Endothelial cell of umbilical vein (primary cell): Measurements from ENCODE around the gene RIT2. TPM values are rescaled to one million over a fixed set of nuclear protein-coding genes. Genes with fewer than 3 reads are reported as not detected.

Experiments used
- BruUV-seq: library from RNA; stranded (reverse); fragments of 400-500 nt; replicated peaks from 2 replicates; lab custom pipeline; 2021; lab: Mats Ljungman, UMichigan
- CTCF ChIA-PET: fragments of 300-600, 350-600 bp; sonication (Branson Sonifier 250); formaldehyde crosslinking; loops from one replicate; lab custom pipeline; 2021; ENCODE audit warnings: antibody characterized with exemption, inconsistent platforms; lab: Charles Lee
- POLR2A ChIA-PET: fragments of 300-600, 350-600 bp; sonication (Branson Sonifier 250); formaldehyde crosslinking; loops from one replicate; lab custom pipeline; 2021; ENCODE audit warnings: antibody characterized with exemption, inconsistent platforms; lab: Charles Lee
- DNase-seq: peaks from one replicate; pipeline ENCODE4 v3.0.0-alpha.2; 2011; ENCODE audit warnings: low read depth, low spot score
- FAIRE-seq: peaks from 2 replicates; lab custom pipeline; 2011; peaks lifted over from hg19 to GRCh38; lab: Jason Lieb, UNC
- H2AFZ ChIP-seq: 2 replicates; pipeline ENCODE4 v1.6.0; 2012; ENCODE audit warnings: low read depth, low read length, control low read depth, inconsistent platforms
- H3K27ac ChIP-seq: 2 replicates; pipeline ENCODE4 v1.5.1; 2011; ENCODE audit warnings: low read depth, mild to moderate bottlenecking, control low read depth, low read length, moderate library complexity; ENCODE audit not compliant: insufficient read depth
- H3K27me3 ChIP-seq, 2 experiments: 2 replicates each; pipeline versions ENCODE4 v1.6.0 to v1.6.1; 2011; ENCODE audit warnings: low read length in 2 of 2, mixed read lengths in 1 of 2; ENCODE audit not compliant: control insufficient read depth in 2 of 2, insufficient read depth in 2 of 2
- H3K36me3 ChIP-seq, 2 experiments: 2 replicates in 1 of 2; 3 replicates in 1 of 2; pipeline ENCODE4 v1.5.1; 2011; ENCODE audit warnings: low read length in 2 of 2, mild to moderate bottlenecking in 1 of 2, moderate library complexity in 1 of 2; ENCODE audit not compliant: control insufficient read depth in 2 of 2, insufficient read depth in 2 of 2; ENCODE audit errors: extremely low read depth in 1 of 2
- H3K4me1 ChIP-seq: 3 replicates; pipeline ENCODE4 v1.5.1; 2011; ENCODE audit warnings: mild to moderate bottlenecking, low read length; ENCODE audit not compliant: control insufficient read depth, insufficient read depth; ENCODE audit errors: extremely low read depth
- H3K4me2 ChIP-seq: 2 replicates; pipeline ENCODE4 v1.6.1; 2011; ENCODE audit warnings: low read length, control low read depth, mixed read lengths; ENCODE audit not compliant: insufficient read depth
- H3K4me3 ChIP-seq, 3 experiments: fragments of 200-600 bp in 1 of 3; sonication (generic), shearing (Covaris generic) in 1 of 3; replicated peaks in 1 of 3; 2 replicates each; pipeline ENCODE4 v1.5.1; 2011 to 2016; ENCODE audit warnings: control low read depth in 3 of 3, low read length in 3 of 3, mild to moderate bottlenecking in 2 of 3, inconsistent platforms in 1 of 3, low read depth in 1 of 3, moderate library complexity in 1 of 3; ENCODE audit not compliant: insufficient read depth in 1 of 3
- H3K79me2 ChIP-seq: 2 replicates; pipeline ENCODE4 v1.6.0; 2012; ENCODE audit warnings: low read length, inconsistent platforms; ENCODE audit not compliant: control insufficient read depth, insufficient read depth
- H3K9ac ChIP-seq: replicated peaks from 2 replicates; pipeline ENCODE3; 2011; ENCODE audit warnings: low read length, control low read depth; ENCODE audit not compliant: insufficient read depth; ENCODE audit errors: extremely low read depth
- H3K9me1 ChIP-seq: replicated peaks from 3 replicates; pipeline ENCODE4 v1.6.0; 2011; ENCODE audit warnings: mild to moderate bottlenecking, low read length; ENCODE audit not compliant: control insufficient read depth, insufficient read depth; ENCODE audit errors: extremely low read depth
- H3K9me3 ChIP-seq: replicated peaks from 2 replicates; pipeline ENCODE4 v1.5.1; 2012; ENCODE audit warnings: low read length, inconsistent platforms; ENCODE audit not compliant: control insufficient read depth, insufficient read depth
- H4K20me1 ChIP-seq: replicated peaks from 2 replicates; pipeline ENCODE3; 2011; ENCODE audit warnings: mild to moderate bottlenecking, low read length; ENCODE audit not compliant: control insufficient read depth, insufficient read depth; ENCODE audit errors: extremely low read depth
- EZH2 ChIP-seq: IDR thresholded peaks from 2 replicates; pipeline ENCODE4 v1.6.1; 2012; ENCODE audit warnings: borderline replicate concordance, low read depth, mild to moderate bottlenecking, moderate library complexity, low read length, inconsistent platforms; ENCODE audit not compliant: severe bottlenecking
- FOS ChIP-seq: IDR thresholded peaks from 2 replicates; pipeline ENCODE4 v1.6.1; 2011; ENCODE audit warnings: mild to moderate bottlenecking, low read length, moderate library complexity, borderline replicate concordance; ENCODE audit not compliant: insufficient read depth
- GATA2 ChIP-seq: IDR thresholded peaks from 2 replicates; pipeline ENCODE4 v1.7.0; 2011; ENCODE audit warnings: low read depth, mild to moderate bottlenecking, moderate library complexity, mixed read lengths, low read length; ENCODE audit not compliant: insufficient read length, insufficient read depth
- JUN ChIP-seq: IDR thresholded peaks from 2 replicates; pipeline ENCODE4 v1.6.1; 2011; ENCODE audit warnings: borderline replicate concordance, low read depth; ENCODE audit not compliant: insufficient read length, insufficient read depth
- MYC ChIP-seq: IDR thresholded peaks from one replicate; pipeline ENCODE4 v1.6.1; 2011; ENCODE audit warnings: mild to moderate bottlenecking, low read depth, low read length
- POLR2A ChIP-seq: IDR thresholded peaks from 2 replicates; pipeline ENCODE4 v1.6.1; 2012; ENCODE audit warnings: low read depth, mild to moderate bottlenecking, control low read depth, low read length
- POLR2AphosphoS5 ChIP-seq: IDR thresholded peaks from 2 replicates; pipeline ENCODE4 v1.6.1; 2012; ENCODE audit warnings: low read depth, mild to moderate bottlenecking, control low read depth, low read length, moderate library complexity; ENCODE audit not compliant: insufficient read depth
- dilution Hi-C: fragments of 300-500 bp; cut with MboI; formaldehyde crosslinking; loops from one replicate; pipeline ENCODE4 v1.15.0; 2019; ENCODE audit warnings: low sequenced_read_pairs; ENCODE audit not compliant: extremely low pct_ligation_motif_present
- intact Hi-C: fragments of 100-400 bp; cut with micrococcal nuclease; formaldehyde crosslinking; loops from one replicate; pipeline ENCODE4 v1.10.0; 2022
- polyA plus RNA-seq, 4 experiments: library from polyadenylated mRNA; depleted of rRNA in 3 of 4; stranded (reverse) in 3 of 4; unstranded in 1 of 4; fragments of >200 nt; gene quantifications; 2 replicates each; pipeline versions ENCODE4 v1.2.1 to v1.2.3, GENCODE V29; 2011 to 2012; ENCODE audit warnings: missing spikeins in 1 of 4
- total RNA-seq: library from RNA; stranded (reverse); gene quantifications from 2 replicates; pipeline ENCODE4 v1.2.3, GENCODE V29; 2021
- TF ChIP-seq, protein P1 (sequence below): IDR thresholded peaks from 2 replicates; pipeline ENCODE4 v1.6.1; 2011; ENCODE audit not compliant: insufficient read depth, insufficient read length
- TF ChIP-seq, protein P2 (sequence below), 2 donors: IDR thresholded peaks; 1 replicate in 1 of 2; 2 replicates in 1 of 2; pipeline ENCODE4 v1.5.1; 2011; ENCODE audit warnings: low read length in 2 of 2, mild to moderate bottlenecking in 2 of 2, moderate library complexity in 2 of 2, control low read depth in 1 of 2, inconsistent platforms in 1 of 2, low read depth in 1 of 2; ENCODE audit not compliant: insufficient read depth in 1 of 2; ENCODE audit errors: extremely low read depth in 1 of 2

The RIT2 gene
- total and polyA plus RNA-seq, 2 donors (not counting 3 experiments of a cell fraction or from before 2014, with no cell fraction given), result not detected

DNA sequence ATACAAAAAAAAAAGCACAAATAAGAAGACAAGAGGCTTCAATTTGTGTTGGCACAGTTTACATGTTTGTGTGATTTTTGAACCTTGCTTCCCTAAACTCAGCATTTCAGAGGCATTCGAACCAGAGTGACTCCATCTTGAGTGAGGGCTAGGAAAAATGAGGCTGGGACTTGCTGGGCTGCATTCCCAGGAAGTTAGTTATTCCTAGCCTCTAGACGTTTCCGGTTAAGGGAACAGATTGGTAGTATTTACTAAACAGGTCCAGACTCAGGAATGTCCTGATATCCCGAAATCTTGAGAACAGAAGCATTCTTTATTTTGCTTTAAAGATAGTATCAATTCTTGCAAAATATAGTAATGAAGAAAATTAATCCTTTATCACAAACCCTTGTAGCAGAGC lies 46.7 kb downstream of the RIT2 start:
- BruUV-seq, result no TSS peak

More for the DNA sequence above, 46.7 kb downstream of the RIT2 start:
- ChIA-PET CTCF (no interaction called here), POLR2A (no interaction called here)
- TF ChIP-seq GATA2 (no peak), MYC (no peak), POLR2AphosphoS5 (no peak), JUN (no peak), EZH2 (no peak), FOS (no peak), POLR2A (no peak)
- TF ChIP-seq, protein P1, sequence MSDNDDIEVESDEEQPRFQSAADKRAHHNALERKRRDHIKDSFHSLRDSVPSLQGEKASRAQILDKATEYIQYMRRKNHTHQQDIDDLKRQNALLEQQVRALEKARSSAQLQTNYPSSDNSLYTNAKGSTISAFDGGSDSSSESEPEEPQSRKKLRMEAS, result no peak
- TF ChIP-seq, protein P2, sequence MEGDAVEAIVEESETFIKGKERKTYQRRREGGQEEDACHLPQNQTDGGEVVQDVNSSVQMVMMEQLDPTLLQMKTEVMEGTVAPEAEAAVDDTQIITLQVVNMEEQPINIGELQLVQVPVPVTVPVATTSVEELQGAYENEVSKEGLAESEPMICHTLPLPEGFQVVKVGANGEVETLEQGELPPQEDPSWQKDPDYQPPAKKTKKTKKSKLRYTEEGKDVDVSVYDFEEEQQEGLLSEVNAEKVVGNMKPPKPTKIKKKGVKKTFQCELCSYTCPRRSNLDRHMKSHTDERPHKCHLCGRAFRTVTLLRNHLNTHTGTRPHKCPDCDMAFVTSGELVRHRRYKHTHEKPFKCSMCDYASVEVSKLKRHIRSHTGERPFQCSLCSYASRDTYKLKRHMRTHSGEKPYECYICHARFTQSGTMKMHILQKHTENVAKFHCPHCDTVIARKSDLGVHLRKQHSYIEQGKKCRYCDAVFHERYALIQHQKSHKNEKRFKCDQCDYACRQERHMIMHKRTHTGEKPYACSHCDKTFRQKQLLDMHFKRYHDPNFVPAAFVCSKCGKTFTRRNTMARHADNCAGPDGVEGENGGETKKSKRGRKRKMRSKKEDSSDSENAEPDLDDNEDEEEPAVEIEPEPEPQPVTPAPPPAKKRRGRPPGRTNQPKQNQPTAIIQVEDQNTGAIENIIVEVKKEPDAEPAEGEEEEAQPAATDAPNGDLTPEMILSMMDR (IDR thresholded peaks at IDR 0.05; ENCODE audit: extremely low read depth in 1 of 2, insufficient read depth in 1 of 2, low read depth in 1 of 2, low read length in 2 of 2), result no peak
- no peaks in the 10 kb centered on the region for H3K9me3 ChIP-seq
- H3K4me1 ChIP-seq, result no peaks in the 10 kb centered on the region
- dilution Hi-C loops, result no loop called here
- FAIRE-seq, result no peak
- no peak overlapping the region for H3K9ac ChIP-seq
- intact Hi-C loops, result no loop called here
- no peak overlapping the region for H3K27ac ChIP-seq
- DNase-seq, result no peak
- H4K20me1 ChIP-seq, result no peaks in the 10 kb centered on the region
- H3K27me3 ChIP-seq, result no peaks in the 10 kb centered on the region
- no peaks in the 10 kb centered on the region for H3K9me1 ChIP-seq
- no peak overlapping the region for H3K4me2 ChIP-seq
- H3K36me3 ChIP-seq, result no peaks in the 10 kb centered on the region
- H2AFZ ChIP-seq, result no peak overlapping the region
- H3K4me3 ChIP-seq, result no peak overlapping the region
- no peaks in the 10 kb centered on the region for H3K79me2 ChIP-seq
